GM18520 (cell line): ENCODE data around the gene SLC49A4.

Experiments
- ATAC-seq: cut with Tn5 transposase; IDR thresholded peaks from one replicate; pipeline ENCODE4 v1.9.1; 2021; ENCODE audit not compliant: unreplicated experiment

Gene SLC49A4

DNA sequence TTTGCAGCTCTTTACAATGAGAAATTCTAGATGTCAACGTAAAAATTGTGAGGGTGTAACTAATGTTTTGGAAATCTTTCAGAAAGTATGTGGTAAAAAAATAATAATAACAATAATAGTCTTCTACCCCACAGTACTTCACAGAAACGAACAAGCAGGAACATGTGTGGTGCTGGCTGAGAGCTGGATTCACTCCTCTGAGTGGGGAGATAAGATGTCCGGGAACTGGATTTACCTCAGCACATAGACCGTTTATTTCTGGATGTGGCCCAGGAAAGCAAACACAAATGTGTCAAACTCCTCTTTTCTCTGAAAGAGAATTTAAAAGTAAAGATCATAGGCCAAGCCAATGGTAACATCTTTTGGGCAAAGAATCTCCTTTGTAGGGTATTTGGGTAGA lies 103.4 kb downstream of the SLC49A4 start:
- ATAC-seq: no peak

- ATAC-seq: no peak
Measured at GRCh38 chr3:122902326-122902725, 107.5 kb downstream of the SLC49A4 start.

- no peak for ATAC-seq
Measured at GRCh38 chr3:122903171-122903570, 108.3 kb downstream of the SLC49A4 start.

DNA sequence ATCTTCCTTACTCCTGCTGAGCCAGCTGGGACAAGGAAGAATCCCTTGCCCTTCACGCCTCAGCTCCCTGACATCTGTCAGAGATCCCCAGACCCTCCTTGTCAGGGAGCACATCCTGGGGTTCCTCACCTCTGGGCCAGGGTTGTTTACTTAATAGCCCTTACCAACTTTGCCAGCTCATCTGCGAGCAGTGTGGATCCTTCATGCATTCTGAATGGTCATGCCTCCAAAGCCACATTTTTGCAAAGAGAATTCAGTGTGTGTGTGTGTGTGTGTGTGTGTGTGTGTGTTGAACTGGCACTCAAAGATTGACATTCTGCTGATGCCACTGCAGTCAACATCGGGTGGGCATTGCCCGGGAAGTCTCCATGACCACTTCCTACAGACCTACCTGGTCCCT lies 112.6 kb downstream of the SLC49A4 start:
- ATAC-seq: no peak

DNA sequence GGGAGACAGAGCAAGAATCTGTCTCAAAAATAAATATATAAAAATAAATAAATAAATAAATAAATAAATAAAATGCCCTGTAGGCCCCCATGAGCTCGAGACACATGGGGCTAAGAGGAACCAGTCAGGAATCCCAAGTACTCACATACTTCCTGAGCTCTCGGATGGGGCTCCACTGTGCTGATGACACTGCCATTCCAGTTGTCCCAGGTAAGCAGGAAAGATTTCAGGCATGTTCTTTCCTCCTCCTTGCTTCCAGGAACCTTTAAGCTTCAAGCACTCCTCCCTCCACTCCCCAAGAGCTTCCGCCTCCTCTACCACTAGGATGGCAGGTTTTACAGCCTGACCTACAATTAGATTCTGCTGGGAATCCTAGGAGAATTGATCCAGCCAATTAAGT lies 113.4 kb downstream of the SLC49A4 start:
- no peak for ATAC-seq

GRCh38 chr3:122911901-122912300 lies 117.0 kb downstream of the SLC49A4 start:
- ATAC-seq: no peak

- no peak for ATAC-seq
Measured at GRCh38 chr3:122912772-122913538, 118.1 kb downstream of the SLC49A4 start.

GRCh38 chr3:122913539-122914100 lies 118.8 kb downstream of the SLC49A4 start:
- ATAC-seq: no peak

GRCh38 chr3:122915300-122916055 lies 120.6 kb downstream of the SLC49A4 start:
- no peak for ATAC-seq

GRCh38 chr3:122916084-122916483 lies 121.2 kb downstream of the SLC49A4 start:
- ATAC-seq: no peak

- no peak for ATAC-seq
Measured at GRCh38 chr3:122916580-122916979, 121.7 kb downstream of the SLC49A4 start.

DNA sequence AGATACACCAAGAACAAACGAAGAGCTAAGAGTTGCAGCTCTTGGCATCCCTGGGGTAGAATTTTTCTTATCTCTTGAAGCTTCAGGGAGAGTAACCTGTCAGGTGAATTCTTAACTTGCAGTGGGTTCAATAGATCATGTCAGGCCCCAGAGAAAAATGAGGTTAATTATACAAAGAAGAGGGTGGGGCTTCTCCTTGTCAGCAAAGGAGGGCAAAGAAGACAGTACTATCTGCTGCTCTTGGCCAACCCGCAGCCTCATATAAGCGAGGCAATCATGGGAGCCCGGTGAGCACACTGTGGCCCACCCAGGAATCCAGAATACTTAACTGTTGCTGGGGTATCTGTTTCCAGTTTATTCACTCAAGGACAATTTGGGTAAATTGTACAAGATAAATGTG lies 122.5 kb downstream of the SLC49A4 start:
- no peak for ATAC-seq

DNA sequence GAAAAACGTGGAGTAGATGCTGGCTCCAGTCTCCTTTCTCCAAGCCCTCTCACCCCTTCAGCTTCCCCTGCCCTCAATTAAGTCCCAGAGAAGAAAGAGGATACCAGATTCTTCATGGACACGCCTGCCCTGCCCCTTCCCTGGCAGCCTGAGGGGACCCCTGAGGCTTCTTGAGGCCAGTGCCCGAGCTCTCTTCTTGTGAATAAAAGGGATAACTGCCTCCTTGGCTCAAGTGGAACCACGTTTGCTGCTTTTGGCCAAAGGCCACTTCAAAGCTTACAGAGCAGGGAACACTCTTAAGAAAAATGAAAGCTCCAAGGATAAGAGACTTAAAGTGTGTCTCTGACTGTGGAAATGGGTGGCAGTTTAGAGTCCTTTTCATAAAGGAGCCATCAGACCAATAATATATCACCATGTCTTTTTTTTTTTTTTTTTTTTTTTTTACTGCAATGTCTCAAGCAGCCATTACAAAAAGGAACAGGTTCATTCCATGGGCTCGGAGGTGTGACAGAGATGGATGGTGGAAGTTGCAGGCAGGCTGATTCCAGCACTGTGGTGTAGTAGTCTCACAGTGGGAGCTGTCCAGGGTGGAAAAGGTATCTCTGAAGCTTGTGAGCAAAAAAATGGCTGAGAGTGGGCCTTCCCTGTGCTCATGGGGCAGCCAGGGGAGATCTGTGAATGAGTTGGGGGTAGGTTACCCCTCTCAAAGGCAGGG lies 123.9 kb downstream of the SLC49A4 start:
- no peak for ATAC-seq

DNA sequence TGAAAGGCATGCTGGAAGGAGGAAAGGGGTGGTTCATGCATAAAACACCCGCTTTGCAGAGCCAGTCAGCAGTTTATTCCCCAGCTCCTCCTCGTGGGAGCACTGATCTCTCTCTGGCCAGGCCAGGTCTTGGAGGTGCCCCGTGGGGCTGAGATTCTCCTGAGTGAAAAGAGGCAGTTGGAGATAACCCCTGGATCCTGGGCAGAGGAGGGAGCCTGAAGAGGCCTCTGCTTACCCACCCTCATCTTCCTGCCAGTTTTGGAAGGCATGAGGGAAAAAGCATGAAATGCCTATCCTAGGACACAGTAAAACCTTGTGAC lies 124.4 kb downstream of the SLC49A4 start:
- ATAC-seq: no peak

DNA sequence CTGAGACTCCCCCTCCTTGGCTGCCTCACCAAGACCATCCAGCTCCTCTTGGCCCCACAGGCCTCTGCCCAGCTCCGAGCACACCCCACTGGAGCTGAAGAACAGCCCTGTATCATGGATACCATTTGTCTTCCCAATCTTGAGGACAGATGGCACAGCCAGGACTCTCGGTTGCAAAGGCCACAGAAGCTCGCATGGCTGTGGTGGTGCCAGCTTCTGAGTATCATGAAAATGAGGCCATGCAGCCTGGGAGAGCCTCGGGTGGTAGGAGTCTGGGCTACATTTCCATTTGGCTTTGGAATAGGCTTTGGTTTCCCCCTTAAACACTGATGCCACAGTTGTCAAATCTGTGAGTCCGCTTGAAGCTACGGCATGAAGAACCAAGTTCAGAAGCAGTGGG lies 126.1 kb downstream of the SLC49A4 start:
- ATAC-seq: no peak

GRCh38 chr3:122921791-122922651 lies 127.2 kb downstream of the SLC49A4 start:
- ATAC-seq: no peak

- ATAC-seq: no peak
Measured at GRCh38 chr3:122923611-122924010, 128.7 kb downstream of the SLC49A4 start.

DNA sequence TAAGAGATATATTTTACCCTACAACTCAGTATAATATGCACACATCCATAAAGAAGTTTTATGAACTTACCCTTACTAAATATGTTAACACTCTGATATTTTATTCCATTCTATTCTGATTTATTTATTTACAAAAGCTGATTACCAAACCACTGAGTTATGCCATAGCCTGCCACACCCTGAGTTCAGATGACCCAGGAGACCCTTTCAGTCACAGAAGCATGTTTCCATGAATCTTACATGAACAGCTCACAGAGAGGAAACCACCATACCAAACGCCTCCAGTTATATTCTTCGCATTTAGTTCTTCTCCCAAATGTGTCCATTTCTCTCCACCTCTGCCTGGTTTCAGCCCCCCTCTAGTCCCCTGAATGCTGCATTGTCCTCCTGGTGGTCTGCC lies 129.2 kb downstream of the SLC49A4 start:
- ATAC-seq: no peak

- ATAC-seq: no peak
Measured at GRCh38 chr3:122925756-122926155, 130.9 kb downstream of the SLC49A4 start.

DNA sequence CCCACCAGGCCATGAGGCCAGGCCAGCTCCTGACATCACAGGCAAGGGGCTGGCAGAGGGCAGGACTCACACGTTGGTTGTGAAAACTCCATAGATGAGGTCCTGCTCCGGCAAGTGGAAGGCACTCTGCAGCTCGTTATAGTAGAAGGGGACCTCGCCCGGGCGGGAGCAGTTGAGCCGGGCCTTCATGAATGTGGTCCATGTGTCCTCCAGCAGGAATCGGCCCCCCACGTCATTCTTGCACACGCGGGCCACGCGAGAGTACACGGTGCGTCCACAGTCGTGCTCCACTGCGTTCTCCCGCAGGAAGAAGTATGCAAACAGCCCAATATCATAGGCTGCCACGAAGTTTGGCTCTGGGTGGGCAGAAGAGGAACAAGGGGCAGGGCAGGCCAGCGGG lies 131.5 kb downstream of the SLC49A4 start:
- no peak for ATAC-seq

- ATAC-seq: no peak
Measured at GRCh38 chr3:122926811-122927210, 131.9 kb downstream of the SLC49A4 start.
